Rectal smooth muscle tissue (tissue), 1 donor: ENCODE data around the gene SPECC1L.

Source experiments
- H3K27ac ChIP-seq: one replicate; pipeline ENCODE4 v1.7.0; 2013; ENCODE audit warnings: low read depth, low read length, inconsistent platforms
- H3K27me3 ChIP-seq: one replicate; pipeline ENCODE4 v1.7.0; 2013; ENCODE audit warnings: low read length; ENCODE audit not compliant: control insufficient read depth, insufficient read depth
- H3K36me3 ChIP-seq: one replicate; pipeline ENCODE4 v1.7.0; 2013; ENCODE audit warnings: low read length; ENCODE audit not compliant: control insufficient read depth, insufficient read depth
- H3K4me1 ChIP-seq: one replicate; pipeline ENCODE4 v1.7.0; 2013; ENCODE audit warnings: low read length; ENCODE audit not compliant: control insufficient read depth, insufficient read depth
- H3K4me3 ChIP-seq: one replicate; pipeline ENCODE4 v1.7.0; 2013; ENCODE audit warnings: low read length
- H3K9ac ChIP-seq: one replicate; pipeline ENCODE4 v1.7.0; 2013; ENCODE audit warnings: low read length

SPECC1L gene

DNA sequence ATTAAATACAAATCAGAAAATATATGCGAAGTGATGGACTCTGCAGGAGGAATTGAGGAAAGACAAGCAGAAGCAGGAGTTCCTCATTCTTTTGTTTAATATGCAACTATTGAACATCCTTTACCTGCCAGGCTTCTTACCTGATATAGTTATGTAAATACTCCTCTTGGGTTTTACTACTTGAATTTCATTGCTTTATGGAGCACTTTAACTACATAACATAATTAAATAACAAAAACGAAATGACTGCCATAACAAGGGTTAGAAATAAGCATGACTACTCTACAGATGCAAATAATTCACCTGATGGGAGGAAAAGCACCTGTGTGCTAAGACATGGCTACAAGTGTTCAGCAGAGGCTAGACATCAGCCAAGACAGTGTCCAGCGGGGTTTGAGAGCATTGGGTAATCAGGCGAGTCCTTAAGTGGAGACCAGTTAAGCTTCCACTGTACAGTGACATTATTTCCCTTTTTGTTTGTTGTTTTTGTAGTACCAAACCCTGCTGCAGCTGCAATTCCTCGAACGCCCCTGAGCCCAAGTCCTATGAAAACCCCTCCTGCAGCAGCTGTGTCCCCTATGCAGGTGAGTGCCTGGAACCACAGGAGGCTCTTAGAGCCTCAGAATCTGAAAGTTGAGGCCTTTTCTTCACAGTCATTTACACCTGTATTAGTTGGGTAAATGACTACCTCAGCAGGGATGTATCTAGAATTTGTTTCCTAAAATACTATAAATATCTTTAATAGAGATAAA, 67.4 kb downstream of the SPECC1L start:
- H3K4me1 ChIP-seq: no peaks in the 10 kb centered on the region
- H3K27ac ChIP-seq: no peak overlapping the region
- peaks cover 24% of the 10 kb centered on the region for H3K36me3 ChIP-seq
- no peaks in the 10 kb centered on the region for H3K27me3 ChIP-seq
- H3K9ac ChIP-seq: no peak overlapping the region
- H3K4me3 ChIP-seq: no peak overlapping the region

DNA sequence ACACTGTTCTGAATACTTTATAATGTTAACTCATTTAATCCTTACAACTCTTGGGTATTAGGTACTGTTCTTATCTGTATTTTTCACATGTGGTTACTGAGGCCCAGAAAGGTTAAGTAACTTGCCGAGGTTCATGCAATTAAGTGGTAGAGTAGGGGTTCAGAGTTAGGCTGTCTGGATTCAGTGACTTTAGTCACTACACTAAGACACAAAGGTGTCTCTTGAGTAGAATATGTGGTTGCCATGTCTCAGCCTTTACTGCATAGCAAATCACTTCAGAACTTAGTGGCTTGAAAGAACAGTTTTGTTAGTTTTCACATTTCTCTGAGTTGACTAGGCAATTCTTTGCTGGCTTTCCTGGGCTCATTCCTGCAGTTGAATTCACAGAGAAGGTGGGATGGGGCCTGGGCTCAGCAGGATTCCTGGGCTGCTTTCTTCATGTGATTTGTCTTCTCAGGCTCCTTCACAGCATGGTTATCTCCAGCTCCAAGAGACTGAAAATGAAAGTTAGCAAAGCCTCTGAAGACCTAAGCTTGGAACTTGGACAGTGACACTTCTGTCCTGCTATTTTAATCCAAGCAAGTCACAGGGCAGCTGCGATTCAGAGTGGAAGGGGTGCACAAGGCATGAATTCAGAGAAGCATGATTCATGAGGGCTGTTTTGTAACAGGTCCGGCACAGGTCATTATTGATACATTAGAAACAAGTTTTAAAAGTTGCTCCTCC, 68.3 kb downstream of the SPECC1L start:
- Histone ChIP-seq H3K27me3 (no peaks in the 10 kb centered on the region), H3K9ac (no peak overlapping the region), H3K27ac (no peak overlapping the region), H3K4me3 (no peak overlapping the region), H3K36me3 (peaks cover 24% of the 10 kb centered on the region), H3K4me1 (no peaks in the 10 kb centered on the region)

DNA sequence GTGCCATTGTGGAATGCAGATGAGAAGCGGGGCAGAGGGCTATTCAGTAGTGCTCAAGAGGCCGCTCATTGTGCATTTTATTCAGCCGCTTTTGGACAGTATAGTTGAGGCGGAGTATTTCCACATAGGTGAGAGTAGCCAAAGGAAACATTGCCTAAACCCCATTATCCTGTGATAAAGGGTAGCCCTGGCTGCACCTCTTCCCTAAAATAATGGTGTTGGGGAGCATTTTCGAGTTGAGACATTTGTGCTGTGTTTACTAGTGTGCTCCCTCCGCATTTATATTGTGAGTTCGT, 68.8 kb downstream of the SPECC1L start:
- H3K9ac ChIP-seq: no peak overlapping the region
- H3K4me1 ChIP-seq: no peaks in the 10 kb centered on the region
- peaks cover 24% of the 10 kb centered on the region for H3K36me3 ChIP-seq
- no peak overlapping the region for H3K27ac ChIP-seq
- H3K4me3 ChIP-seq: no peak overlapping the region
- H3K27me3 ChIP-seq: no peaks in the 10 kb centered on the region

DNA sequence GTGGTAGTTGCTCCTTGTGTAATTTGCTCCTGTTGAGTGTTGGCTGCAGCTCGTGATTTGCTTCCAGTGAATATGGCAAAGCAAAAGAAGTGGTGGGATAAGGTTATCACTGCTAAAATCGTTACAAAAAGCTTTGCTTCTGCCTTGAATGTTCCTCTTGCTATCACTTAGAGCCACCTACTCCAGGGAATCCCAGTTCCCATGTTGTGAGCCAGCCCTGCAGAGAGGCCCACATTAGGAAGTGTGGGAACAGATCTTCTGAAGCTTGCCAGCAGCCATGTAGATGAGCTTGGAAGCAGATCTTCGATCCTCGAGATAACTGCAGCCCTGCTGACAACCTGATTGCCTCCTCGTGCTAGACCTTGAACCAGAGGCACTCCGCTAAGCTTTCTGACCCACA, 71.0 kb downstream of the SPECC1L start:
- Histone ChIP-seq H3K4me1 (no peaks in the 10 kb centered on the region), H3K27ac (no peak overlapping the region), H3K9ac (no peak overlapping the region), H3K27me3 (no peaks in the 10 kb centered on the region), H3K4me3 (no peak overlapping the region), H3K36me3 (peaks cover 19% of the 10 kb centered on the region)

DNA sequence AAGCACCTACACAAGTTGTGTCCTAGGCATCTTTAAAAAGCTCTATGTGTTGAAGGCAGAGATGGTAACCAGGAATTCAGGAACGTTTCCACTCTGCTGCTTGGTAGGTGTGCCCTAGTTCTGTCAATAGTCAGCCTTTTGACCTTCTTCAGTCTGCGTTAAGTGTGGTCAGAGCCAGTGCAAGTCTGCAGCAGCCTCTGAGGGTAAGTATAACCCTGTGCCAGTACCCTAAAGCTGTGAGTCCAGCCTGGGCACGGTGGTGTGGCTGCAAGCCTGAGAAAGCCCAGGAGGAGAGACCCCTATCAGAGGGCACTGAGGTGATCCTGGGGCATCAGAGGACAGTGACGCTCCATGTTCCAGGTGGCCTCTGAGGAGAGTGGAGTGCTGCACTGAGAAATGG, 80.0 kb downstream of the SPECC1L start:
- Histone ChIP-seq H3K4me1 (no peaks in the 10 kb centered on the region), H3K27me3 (no peaks in the 10 kb centered on the region), H3K27ac (no peak overlapping the region), H3K4me3 (no peak overlapping the region), H3K36me3 (peaks cover 24% of the 10 kb centered on the region), H3K9ac (no peak overlapping the region)

DNA sequence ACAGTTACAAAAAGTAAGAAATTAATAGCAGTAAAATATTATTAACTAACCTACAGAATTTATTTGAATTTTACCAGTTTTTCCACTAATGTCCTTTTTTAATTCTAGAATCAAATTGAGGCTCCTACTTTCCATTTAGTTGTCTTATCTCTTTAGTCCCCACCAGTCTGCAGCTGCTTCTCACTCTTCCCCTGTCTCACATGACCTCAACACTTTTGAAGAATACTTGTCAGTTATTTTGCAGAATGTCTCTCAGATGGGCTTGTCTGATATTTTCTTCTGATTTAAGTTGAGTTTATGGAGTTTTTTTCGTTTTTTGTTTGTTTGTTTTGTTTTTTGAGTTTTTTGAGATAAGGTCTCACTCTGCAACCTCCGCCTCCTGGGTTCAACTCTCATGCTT, 82.5 kb downstream of the SPECC1L start:
- H3K27ac ChIP-seq: no peak overlapping the region
- H3K9ac ChIP-seq: no peak overlapping the region
- no peaks in the 10 kb centered on the region for H3K4me1 ChIP-seq
- H3K27me3 ChIP-seq: no peaks in the 10 kb centered on the region
- H3K36me3 ChIP-seq: peaks cover 20% of the 10 kb centered on the region
- H3K4me3 ChIP-seq: no peak overlapping the region

DNA sequence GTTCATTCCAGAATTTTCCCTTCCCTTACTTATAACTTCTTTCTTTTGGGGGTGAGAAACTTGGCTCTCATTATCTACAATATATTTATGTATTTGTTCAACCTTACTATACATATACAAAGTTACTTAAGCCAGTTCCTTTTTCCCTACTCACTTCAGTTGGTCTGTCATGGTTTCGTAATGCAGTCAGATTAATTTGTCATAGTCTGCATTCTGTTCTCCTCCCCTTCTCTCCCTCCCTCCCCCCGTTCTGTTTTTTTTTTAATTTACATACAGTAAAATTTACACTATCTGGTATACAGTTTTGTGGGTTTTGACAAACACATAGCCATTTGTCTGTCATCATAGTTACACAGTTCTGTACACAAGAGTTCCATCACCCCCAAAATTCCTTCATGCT, 84.9 kb downstream of the SPECC1L start:
- no peak overlapping the region for H3K27ac ChIP-seq
- peaks cover 6% of the 10 kb centered on the region for H3K36me3 ChIP-seq
- H3K4me1 ChIP-seq: no peaks in the 10 kb centered on the region
- no peak overlapping the region for H3K4me3 ChIP-seq
- no peak overlapping the region for H3K9ac ChIP-seq
- no peaks in the 10 kb centered on the region for H3K27me3 ChIP-seq

DNA sequence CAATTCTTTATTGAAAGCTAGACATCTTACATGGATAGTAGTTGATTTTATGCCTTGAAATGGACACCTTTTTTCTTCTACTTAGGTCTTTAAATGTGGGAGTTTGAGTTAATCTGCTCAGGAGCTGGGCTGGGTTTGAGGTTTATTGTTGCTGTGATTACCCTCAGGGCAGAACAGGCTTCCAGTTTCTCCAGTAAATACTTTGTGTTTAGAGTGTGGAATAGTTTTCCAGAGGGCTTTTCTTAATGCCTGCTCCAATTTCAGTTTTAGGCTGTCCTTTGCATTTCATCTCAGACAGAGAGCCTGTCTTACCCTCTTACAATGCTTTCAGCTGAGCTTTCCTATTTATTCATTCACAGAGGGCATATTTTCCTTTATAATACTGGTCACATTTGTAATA, 86.9 kb downstream of the SPECC1L start:
- no peak overlapping the region for H3K9ac ChIP-seq
- no peaks in the 10 kb centered on the region for H3K4me1 ChIP-seq
- H3K27me3 ChIP-seq: no peaks in the 10 kb centered on the region
- H3K27ac ChIP-seq: no peak overlapping the region
- H3K36me3 ChIP-seq: peaks cover 3% of the 10 kb centered on the region
- no peak overlapping the region for H3K4me3 ChIP-seq

DNA sequence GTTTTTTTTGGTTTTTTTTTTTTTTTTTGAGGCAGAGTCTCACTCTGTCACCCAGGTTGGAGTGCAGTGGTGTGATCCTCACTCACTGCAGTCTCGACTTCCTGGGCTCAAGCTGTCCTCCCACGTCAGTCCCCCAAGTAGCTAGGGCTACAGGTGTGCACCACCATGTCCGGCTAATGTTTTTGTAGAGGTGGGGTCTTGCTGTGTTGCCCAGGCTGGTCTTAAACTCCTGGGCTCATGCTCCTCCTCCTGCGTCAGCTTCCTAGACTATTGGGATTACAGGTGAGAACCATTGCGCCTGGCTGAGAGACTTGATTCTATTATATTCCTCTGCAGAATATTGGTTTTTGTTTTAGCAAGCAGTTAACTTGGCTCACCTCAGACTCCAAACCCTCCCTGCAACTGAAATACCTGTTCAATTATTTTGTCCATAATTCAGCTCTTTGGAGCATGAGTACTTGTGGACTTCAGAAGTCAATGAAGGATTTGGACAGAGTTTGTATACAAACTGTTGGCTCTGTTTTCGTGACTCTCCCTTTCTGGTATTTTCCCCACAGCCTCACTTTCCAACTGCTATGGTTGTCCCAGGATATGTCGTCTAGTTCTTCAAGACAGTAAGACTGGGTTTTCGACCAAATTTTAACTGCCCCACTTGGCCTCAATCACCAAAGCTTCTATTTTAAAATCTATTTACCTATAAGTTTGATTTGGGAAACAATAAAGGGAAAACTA, 87.6 kb downstream of the SPECC1L start:
- Histone ChIP-seq H3K4me1 (no peaks in the 10 kb centered on the region), H3K27ac (no peak overlapping the region), H3K36me3 (peaks cover 3% of the 10 kb centered on the region), H3K9ac (no peak overlapping the region), H3K4me3 (no peak overlapping the region), H3K27me3 (no peaks in the 10 kb centered on the region)

DNA sequence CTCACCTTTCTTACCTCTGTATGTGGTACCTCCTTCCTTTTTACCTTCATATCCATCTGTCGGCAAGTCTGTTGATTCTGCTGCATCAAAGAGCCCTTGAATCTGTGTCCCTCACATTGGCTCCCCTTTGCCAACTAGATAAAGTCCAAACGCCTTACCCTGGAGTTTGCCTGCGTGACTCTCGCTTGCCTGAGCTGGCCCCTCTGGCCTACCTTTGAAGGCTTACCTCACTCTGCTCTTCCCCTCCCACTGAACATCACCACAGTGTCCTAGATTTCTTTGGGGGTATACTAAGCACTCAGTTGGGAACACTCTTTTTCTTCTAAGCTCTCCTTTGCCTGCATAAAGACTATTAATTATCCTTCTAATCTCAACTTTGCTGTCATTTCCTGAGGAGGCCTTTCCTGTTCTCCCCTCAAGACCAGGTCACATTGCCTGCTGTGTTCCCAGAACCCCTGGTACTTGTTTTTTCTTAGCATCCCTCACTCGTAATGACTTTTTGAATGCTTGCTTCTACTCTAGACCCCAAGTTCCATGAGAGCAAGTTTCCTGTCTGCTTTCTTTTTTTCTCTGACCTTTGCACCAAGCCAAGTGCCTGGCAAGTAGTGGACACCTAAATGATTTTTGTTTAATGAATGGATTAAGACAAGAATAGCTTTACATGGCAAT, 89.0 kb downstream of the SPECC1L start:
- Histone ChIP-seq H3K27ac (no peak overlapping the region), H3K4me3 (no peak overlapping the region), H3K9ac (no peak overlapping the region), H3K27me3 (no peaks in the 10 kb centered on the region), H3K4me1 (no peaks in the 10 kb centered on the region), H3K36me3 (no peaks in the 10 kb centered on the region)

DNA sequence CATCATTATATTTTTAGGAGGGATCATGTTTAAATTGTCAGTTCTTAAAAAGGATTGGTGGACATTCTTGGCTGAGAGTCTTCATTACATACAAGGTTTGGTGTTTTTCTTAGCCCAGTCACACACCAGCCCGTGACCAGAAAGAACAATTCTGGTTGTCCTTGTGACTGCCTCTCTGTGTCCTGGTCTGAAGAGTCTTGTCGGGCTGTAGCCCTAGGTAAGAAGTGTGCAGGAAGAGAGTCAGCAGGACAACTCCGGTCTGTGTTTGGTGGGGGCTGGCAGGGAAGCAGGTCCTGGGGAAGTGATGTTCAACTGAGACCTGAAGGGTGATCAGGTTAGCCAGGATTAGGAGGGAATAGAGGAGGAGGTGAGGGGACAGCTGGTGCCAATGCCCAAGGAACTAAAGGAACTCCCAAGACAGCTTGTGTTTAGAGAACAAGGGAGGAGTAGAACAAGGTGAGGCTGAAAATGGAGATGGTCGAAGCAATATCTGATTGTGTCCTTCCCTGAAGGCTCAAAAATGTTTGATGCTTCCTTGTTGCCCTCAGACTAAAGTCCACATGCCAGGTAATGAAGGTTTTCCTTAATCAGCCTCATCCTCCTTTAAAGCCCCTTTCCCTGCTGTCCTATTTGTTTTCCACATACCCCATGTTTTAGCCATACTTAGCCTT, 91.5 kb downstream of the SPECC1L start:
- Histone ChIP-seq H3K4me3 (no peak overlapping the region), H3K9ac (no peak overlapping the region), H3K27me3 (no peaks in the 10 kb centered on the region), H3K27ac (no peak overlapping the region), H3K36me3 (peaks cover 6% of the 10 kb centered on the region), H3K4me1 (no peaks in the 10 kb centered on the region)

DNA sequence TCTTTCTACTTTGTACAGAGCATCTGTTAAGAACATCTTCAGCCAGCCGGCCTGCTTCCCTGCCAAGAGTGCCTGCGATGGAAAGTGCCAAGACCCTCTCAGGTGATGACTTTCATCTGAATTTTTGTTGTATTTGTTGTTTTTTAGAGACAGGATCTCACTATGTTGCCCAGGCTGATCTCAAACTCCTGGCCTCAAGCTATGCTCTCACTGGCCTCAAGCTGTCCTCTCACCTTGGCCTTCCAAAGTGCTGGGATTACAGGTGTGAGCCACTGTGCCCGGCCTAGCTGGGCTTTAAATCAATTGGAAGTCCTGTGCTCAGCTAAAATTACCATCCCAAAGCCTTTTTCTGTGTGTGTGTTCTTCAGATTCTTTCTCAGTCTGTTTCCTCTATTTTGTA, 92.6 kb downstream of the SPECC1L start:
- no peak overlapping the region for H3K4me3 ChIP-seq
- H3K27me3 ChIP-seq: no peaks in the 10 kb centered on the region
- H3K27ac ChIP-seq: no peak overlapping the region
- H3K4me1 ChIP-seq: no peaks in the 10 kb centered on the region
- peaks cover 6% of the 10 kb centered on the region for H3K36me3 ChIP-seq
- no peak overlapping the region for H3K9ac ChIP-seq
